ACHN (cell line): ENCODE measurements around the gene CMSS1.

Experiments used
- DNase-seq: peaks from one replicate; pipeline ENCODE4 v3.0.0-alpha.2; 2015
- in situ Hi-C: cut with HindIII; loops from 2 replicates; pipeline ENCODE4 v1.10.0; 2017; ENCODE audit warnings: low sequenced_read_pairs, low pct_ligation_motif_present, low pct_unique_long_range_greater_than_20kb

Gene CMSS1

DNA sequence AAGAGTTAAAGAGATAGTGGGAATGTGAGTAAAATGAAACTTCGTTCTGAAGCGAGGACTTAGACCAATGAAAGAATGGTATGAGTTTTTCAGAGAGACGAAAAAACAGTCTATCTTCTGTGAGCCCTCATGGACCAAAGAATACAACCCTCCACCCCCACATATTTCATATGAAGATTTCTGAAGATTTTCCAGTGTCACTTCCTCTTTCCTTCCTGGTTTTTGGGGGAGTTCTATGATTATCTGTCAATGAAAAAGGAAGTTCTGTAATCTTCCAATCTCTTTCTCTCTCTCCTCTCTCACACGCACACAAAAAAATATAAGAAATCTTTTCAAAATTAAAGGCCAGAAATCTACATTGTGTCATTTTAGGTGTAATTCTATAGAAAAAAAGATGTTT, 27.7 kb downstream of the CMSS1 start:
- DNase-seq, result no peak
- in situ Hi-C loops, result no loop called here

DNA sequence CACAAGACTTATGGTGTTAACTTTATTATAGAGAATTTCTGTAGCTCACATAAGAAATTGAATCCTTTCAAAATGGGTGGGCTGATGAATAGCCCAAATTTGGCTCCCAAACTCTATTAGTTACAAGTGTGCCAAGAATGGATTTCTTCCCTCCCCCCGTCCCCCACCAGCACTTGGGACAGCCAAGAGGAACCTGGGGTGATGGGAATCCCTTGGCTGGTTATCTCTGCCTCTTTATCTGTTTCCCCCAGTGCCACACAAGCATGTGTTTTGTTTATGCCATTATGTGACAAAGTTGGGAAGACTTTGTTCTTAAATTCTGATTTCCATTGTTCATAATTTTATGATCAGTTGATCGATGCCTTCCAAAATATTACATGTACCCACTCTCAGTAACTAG, 28.3 kb downstream of the CMSS1 start:
- no peak for DNase-seq
- in situ Hi-C loops, result no loop called here

DNA sequence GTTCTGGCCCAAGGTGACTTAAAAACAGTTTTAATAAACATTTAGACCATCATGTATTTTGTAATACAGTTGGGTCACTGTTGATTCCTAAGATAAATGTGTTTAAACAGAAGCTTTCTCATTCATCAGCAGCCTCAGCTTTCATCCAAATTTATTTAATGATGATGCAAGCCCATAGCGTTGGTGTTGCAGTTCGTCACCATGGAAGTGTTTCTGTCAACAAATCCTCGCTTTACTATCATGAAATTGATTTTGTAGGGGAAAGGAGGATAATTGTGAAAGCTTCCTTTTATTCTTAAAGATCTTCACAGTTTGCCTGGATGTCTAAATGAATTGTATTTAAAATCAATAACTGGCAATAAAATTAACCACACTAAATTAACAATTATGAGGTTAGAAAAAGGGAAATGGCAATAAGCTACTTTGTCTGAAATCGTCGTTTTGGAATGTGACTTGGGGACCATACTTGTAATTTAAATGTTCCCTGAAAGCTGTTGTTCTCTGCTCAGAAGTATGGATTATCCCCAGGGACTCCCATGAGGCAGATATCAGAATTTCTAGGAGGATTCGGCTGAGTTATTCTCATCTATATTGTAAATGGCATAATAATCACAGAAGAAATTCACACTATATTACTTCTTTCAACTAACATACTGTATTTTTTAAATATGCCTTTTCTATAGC, 29.0 kb downstream of the CMSS1 start:
- in situ Hi-C loops, result no loop called here

GRCh38 chr3:99848433-99848832, 30.8 kb downstream of the CMSS1 start:
- in situ Hi-C loops, result no loop called here
- no peak for DNase-seq

More for the DNA sequence above, 29.0 kb downstream of the CMSS1 start:
- DNase-seq, result no peak

DNA sequence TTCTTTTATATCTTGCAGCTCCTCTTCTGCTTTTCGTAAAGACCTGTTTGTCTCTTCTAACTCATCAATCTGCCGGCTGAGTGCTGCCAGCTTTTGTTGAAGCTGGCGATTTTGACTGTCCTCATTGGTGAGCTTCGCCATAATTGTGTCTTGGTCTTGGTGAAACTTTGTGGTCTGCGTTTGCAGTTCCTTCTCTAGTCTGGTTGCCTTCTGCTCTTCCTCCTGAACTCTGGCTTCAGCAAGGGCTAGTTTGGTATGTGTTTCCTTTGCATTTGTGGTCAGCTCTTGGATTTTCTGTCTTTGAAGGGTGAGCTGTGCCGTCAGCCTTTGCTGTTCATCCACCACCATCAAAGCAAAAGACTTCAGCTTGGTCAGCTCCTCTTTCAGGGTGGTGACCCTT, 32.9 kb downstream of the CMSS1 start:
- no peak for DNase-seq
- in situ Hi-C loops, result no loop called here

DNA sequence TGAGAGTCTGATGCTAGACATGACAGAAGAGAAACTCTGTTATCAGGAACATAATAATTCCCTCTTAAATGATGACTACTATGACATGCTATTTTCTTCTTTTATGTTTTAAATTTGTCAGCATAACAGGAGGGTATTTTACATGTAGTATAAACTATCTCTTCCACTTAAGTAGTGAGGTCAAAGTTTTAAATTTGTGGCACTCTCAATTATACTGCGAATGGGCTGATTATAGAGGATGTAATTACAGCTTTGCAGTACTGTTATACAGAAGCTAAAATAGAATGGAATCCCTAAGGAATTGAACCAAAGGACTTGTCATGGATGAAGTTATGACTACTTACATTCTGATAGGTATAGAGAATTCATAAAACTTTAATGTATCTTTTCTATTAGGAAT, 34.3 kb downstream of the CMSS1 start:
- no peak for DNase-seq
- in situ Hi-C loops, result no loop called here

GRCh38 chr3:99852851-99853250, 35.2 kb downstream of the CMSS1 start:
- no peak for DNase-seq
- in situ Hi-C loops, result no loop called here

DNA sequence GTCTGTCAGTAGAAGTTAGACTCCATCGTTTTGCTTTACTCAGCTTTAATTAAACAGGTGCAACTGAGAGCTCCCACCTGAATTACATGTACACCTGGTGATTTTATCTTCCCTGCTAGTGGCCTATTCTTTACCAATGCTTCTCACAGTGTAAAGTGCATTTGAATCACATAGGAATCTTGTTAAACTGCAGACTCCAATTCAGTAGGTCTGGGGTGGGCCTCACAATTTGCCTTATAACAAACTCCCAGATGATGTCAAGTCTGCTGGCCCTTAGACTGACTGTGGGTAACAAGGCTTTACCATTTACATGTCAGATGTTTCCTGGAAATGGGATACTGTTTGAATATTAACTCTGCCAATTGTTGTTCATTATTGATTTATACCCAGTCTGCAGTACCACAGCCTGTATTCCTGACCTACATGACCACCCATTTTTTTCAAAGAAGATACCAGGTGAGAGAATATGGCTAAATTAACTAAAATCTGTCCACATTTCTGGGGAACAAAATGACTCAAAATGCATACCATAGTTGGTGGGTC, 37.2 kb downstream of the CMSS1 start:
- in situ Hi-C loops, result no loop called here

GRCh38 chr3:99855900-99856299, 38.2 kb downstream of the CMSS1 start:
- in situ Hi-C loops, result no loop called here

More for the DNA sequence above, 37.2 kb downstream of the CMSS1 start:
- no peak for DNase-seq

GRCh38 chr3:99856437-99857220, 39.0 kb downstream of the CMSS1 start:
- in situ Hi-C loops, result no loop called here
- DNase-seq, result no peak

More at GRCh38 chr3:99855900-99856299, 38.2 kb downstream of the CMSS1 start:
- DNase-seq, result no peak

GRCh38 chr3:99857278-99857677, 39.6 kb downstream of the CMSS1 start:
- no peak for DNase-seq
- in situ Hi-C loops, result no loop called here

GRCh38 chr3:99858469-99858868, 40.8 kb downstream of the CMSS1 start:
- no peak for DNase-seq
- in situ Hi-C loops, result no loop called here

- in situ Hi-C loops, result no loop called here
- peak; percentile 83 for DNase-seq
Measured at GRCh38 chr3:99859825-99860224, 42.2 kb downstream of the CMSS1 start.

GRCh38 chr3:99861216-99861615, 43.6 kb downstream of the CMSS1 start:
- DNase-seq, result no peak
- in situ Hi-C loops, result no loop called here

GRCh38 chr3:99862208-99862607, 44.5 kb downstream of the CMSS1 start:
- in situ Hi-C loops, result no loop called here
- DNase-seq, result no peak

- no peak for DNase-seq
- in situ Hi-C loops, result no loop called here
Measured at GRCh38 chr3:99863002-99863401, 45.3 kb downstream of the CMSS1 start.

- DNase-seq, result no peak
- in situ Hi-C loops, result no loop called here
Measured at GRCh38 chr3:99863588-99863987, 45.9 kb downstream of the CMSS1 start.

DNA sequence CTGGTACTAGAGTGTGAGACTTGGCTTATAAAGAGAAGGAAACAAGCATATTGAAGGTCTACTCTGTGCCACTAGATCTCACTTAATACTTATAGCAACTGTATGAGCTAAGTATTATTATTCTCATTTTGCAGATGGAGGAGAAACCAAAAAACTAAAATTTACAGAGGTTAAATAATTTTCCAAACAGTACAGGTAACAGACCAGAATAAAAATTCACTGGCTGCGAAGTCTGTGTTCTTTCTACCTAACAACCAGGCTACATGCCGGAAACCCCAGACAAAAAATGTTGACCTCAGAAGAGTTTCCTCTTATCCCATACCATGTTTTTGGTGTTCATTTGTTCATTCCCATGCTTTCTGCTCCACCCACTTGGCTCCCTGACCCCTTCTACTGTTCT, 46.6 kb downstream of the CMSS1 start:
- in situ Hi-C loops, result no loop called here

GRCh38 chr3:99865321-99865720, 47.7 kb downstream of the CMSS1 start:
- no peak for DNase-seq
- in situ Hi-C loops, result no loop called here

More for the DNA sequence above, 46.6 kb downstream of the CMSS1 start:
- DNase-seq, result no peak
